Gastroesophageal sphincter (tissue), 3 donors: ENCODE results near the gene ALKBH8.

Experiments used
- CTCF ChIP-seq, 4 experiments: fragments of 200-600 bp in 2 of 4; fragments of 450-650 bp in 2 of 4; sonication (generic) in 1 of 4; IDR thresholded peaks; one replicate each; pipeline ENCODE4 v1.5.1; 2017 to 2019; ENCODE audit warnings: antibody characterized with exemption in 4 of 4, mild to moderate bottlenecking in 2 of 4, moderate library complexity in 2 of 4
- EP300 ChIP-seq: sonication (generic); formaldehyde crosslinking; IDR thresholded peaks from one replicate; pipeline ENCODE4 v1.6.1; 2017; ENCODE audit warnings: antibody characterized with exemption, mild to moderate bottlenecking
- POLR2A ChIP-seq, 2 donors: fragments of 450-650 bp; IDR thresholded peaks; one replicate each; pipeline ENCODE4 v1.6.1; 2017; ENCODE audit warnings: antibody characterized with exemption in 2 of 2, mild to moderate bottlenecking in 2 of 2, moderate library complexity in 1 of 2
- POLR2AphosphoS5 ChIP-seq: sonication (generic); formaldehyde crosslinking; IDR thresholded peaks from one replicate; pipeline ENCODE4 v1.6.1; 2017; ENCODE audit warnings: antibody characterized with exemption

DNA sequence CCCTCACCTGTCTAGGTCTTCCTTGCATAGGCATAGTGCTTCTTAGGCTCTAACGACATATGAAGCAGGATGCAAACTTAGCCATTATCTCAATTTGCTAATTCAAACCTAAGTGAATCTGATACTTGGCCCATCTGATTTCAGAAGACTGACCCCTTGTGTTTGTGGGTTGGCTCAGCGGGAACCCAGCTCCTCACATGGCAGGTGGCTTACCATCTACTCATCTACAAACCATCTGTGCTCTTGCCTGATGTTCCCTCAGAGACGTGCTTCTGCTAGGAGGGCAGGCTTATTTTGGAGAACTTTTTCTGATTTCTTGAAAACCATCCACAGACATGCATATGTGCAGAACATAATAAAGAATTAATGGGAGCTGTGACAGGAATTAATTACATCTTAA lies 40.6 kb upstream of the ALKBH8 start:
- TF ChIP-seq POLR2A (IDR thresholded peaks at IDR 0.05) (no peak), POLR2AphosphoS5 (no peak), CTCF (IDR thresholded peaks at IDR 0.05) (no peak), EP300 (no peak)
